DOHH2 (cell line): Measurements from ENCODE around the gene INHBB.

Source experiments
- H3F3A ChIP-seq: fragments of 200-600 bp; sonication (generic), shearing (Covaris generic); 2 replicates; pipeline ENCODE4 v1.6.0; 2016; ENCODE audit warnings: antibody characterized with exemption, mild to moderate bottlenecking; ENCODE audit not compliant: control insufficient read depth, insufficient read depth
- H3K27ac ChIP-seq: fragments of 200-600 bp; sonication (generic); 2 replicates; pipeline ENCODE4 v1.5.1; 2014; ENCODE audit warnings: low read depth, mild to moderate bottlenecking, low read length, moderate library complexity
- H3K27me3 ChIP-seq: fragments of 200-600 bp; sonication (generic); 2 replicates; pipeline ENCODE4 v1.6.1; 2014; ENCODE audit warnings: mild to moderate bottlenecking, low read length, mixed read lengths; ENCODE audit not compliant: control insufficient read depth
- H3K36me3 ChIP-seq: fragments of 200-600 bp; sonication (generic); 2 replicates; pipeline ENCODE4 v1.6.1; 2014; ENCODE audit warnings: mild to moderate bottlenecking, low read length, moderate library complexity, mixed read lengths; ENCODE audit not compliant: control insufficient read depth
- H3K4me1 ChIP-seq: fragments of 200-600 bp; sonication (generic); 2 replicates; pipeline ENCODE4 v1.6.1; 2014; ENCODE audit warnings: mild to moderate bottlenecking, low read length, mixed read lengths; ENCODE audit not compliant: control insufficient read depth
- H3K4me2 ChIP-seq: fragments of 200-600 bp; sonication (generic); 2 replicates; pipeline ENCODE4 v1.6.0; 2014; ENCODE audit warnings: mild to moderate bottlenecking, low read length, moderate library complexity
- H3K4me3 ChIP-seq: fragments of 200-600 bp; sonication (generic); 2 replicates; pipeline ENCODE4 v1.5.1; 2014; ENCODE audit warnings: mild to moderate bottlenecking, low read length, mixed read lengths
- H3K79me2 ChIP-seq: fragments of 200-600 bp; sonication (generic); 2 replicates; pipeline ENCODE4 v1.6.1; 2014; ENCODE audit warnings: mild to moderate bottlenecking, low read length, mixed read lengths; ENCODE audit not compliant: control insufficient read depth
- H3K9me2 ChIP-seq: fragments of 200-600 bp; sonication (generic); replicated peaks from 2 replicates; pipeline ENCODE4 v1.6.1; 2014; ENCODE audit warnings: mild to moderate bottlenecking, low read length, mixed read lengths; ENCODE audit not compliant: control insufficient read depth
- H3K9me3 ChIP-seq: fragments of 200-600 bp; sonication (generic); 2 replicates; pipeline ENCODE4 v1.6.1; 2014; ENCODE audit warnings: antibody characterized with exemption, low read length, mixed read lengths; ENCODE audit not compliant: control insufficient read depth, insufficient read depth
- H4K20me1 ChIP-seq: fragments of 200-600 bp; sonication (generic); 2 replicates; pipeline ENCODE4 v1.6.0; 2014; ENCODE audit warnings: low read depth, mild to moderate bottlenecking, antibody characterized with exemption, low read length, moderate library complexity; ENCODE audit not compliant: control insufficient read depth, insufficient read depth
- CTCF ChIP-seq: fragments of 200-600 bp; sonication (generic); IDR thresholded peaks from one replicate; pipeline ENCODE4 v1.5.1; 2014; ENCODE audit warnings: antibody characterized with exemption, mild to moderate bottlenecking, low read depth, low read length; ENCODE audit not compliant: poor library complexity, severe bottlenecking
- EZH2phosphoT487 ChIP-seq: fragments of 200-600 bp; sonication (generic); IDR thresholded peaks from 2 replicates; pipeline ENCODE4 v1.6.1; 2017; ENCODE audit warnings: borderline replicate concordance, mild to moderate bottlenecking, antibody characterized with exemption, low read length, moderate library complexity, mixed read lengths

Gene INHBB

GRCh38 chr2:120372816-120373215 lies 26.9 kb downstream of the INHBB start:
- no peak overlapping the region for H3K4me2 ChIP-seq

GRCh38 chr2:120373424-120373823 lies 27.5 kb downstream of the INHBB start:
- no peaks in the 10 kb centered on the region for H3K4me1 ChIP-seq
- TF ChIP-seq EZH2phosphoT487 (no peak), CTCF (no peak)
- no peaks in the 10 kb centered on the region for H3K79me2 ChIP-seq
- H3K36me3 ChIP-seq, result no peaks in the 10 kb centered on the region
- no peaks in the 10 kb centered on the region for H3F3A ChIP-seq
- H3K9me2 ChIP-seq, result no peaks in the 10 kb centered on the region
- no peak overlapping the region for H3K4me3 ChIP-seq
- no peaks in the 10 kb centered on the region for H3K9me3 ChIP-seq
- H3K4me2 ChIP-seq, result no peak overlapping the region
- H3K27ac ChIP-seq, result no peak overlapping the region
- H3K27me3 ChIP-seq, result peaks cover 3% of the 10 kb centered on the region; the same call in 1 of the 2 replicates
- H4K20me1 ChIP-seq, result no peaks in the 10 kb centered on the region

More at GRCh38 chr2:120372816-120373215, 26.9 kb downstream of the INHBB start:
- TF ChIP-seq CTCF, result no peak
- no peaks in the 10 kb centered on the region for H3F3A ChIP-seq
- H3K27me3 ChIP-seq, result peaks cover 3% of the 10 kb centered on the region; the same call in 1 of the 2 replicates
- H3K36me3 ChIP-seq, result no peaks in the 10 kb centered on the region
- no peaks in the 10 kb centered on the region for H3K9me3 ChIP-seq
- no peaks in the 10 kb centered on the region for H4K20me1 ChIP-seq
- no peaks in the 10 kb centered on the region for H3K79me2 ChIP-seq
- H3K9me2 ChIP-seq, result no peaks in the 10 kb centered on the region
- H3K27ac ChIP-seq, result no peak overlapping the region
- H3K4me1 ChIP-seq, result no peaks in the 10 kb centered on the region
- H3K4me3 ChIP-seq, result no peak overlapping the region

- H3K27me3 ChIP-seq, result peaks cover 3% of the 10 kb centered on the region; the same call in 1 of the 2 replicates
- TF ChIP-seq EZH2phosphoT487, result no peak
- no peak for TF ChIP-seq CTCF
- H3K4me2 ChIP-seq, result no peak overlapping the region
- H3K27ac ChIP-seq, result no peak overlapping the region
- no peaks in the 10 kb centered on the region for H3K79me2 ChIP-seq
- H3K4me3 ChIP-seq, result no peak overlapping the region
- H3K4me1 ChIP-seq, result no peaks in the 10 kb centered on the region
- no peaks in the 10 kb centered on the region for H3K9me3 ChIP-seq
- H3K9me2 ChIP-seq, result no peaks in the 10 kb centered on the region
- H3F3A ChIP-seq, result no peaks in the 10 kb centered on the region
- H3K36me3 ChIP-seq, result no peaks in the 10 kb centered on the region
- H4K20me1 ChIP-seq, result no peaks in the 10 kb centered on the region
These were observed 28.9 kb downstream of the INHBB start for GRCh38 chr2:120374821-120375220.
